HG02763 (cell line): ENCODE data around the gene RGL1.

Source experiments
- ATAC-seq: cut with Tn5 transposase; IDR thresholded peaks from one replicate; pipeline ENCODE4 v1.9.1; 2021; ENCODE audit warnings: mild to moderate bottlenecking, moderate library complexity; ENCODE audit not compliant: unreplicated experiment

RGL1 gene

DNA sequence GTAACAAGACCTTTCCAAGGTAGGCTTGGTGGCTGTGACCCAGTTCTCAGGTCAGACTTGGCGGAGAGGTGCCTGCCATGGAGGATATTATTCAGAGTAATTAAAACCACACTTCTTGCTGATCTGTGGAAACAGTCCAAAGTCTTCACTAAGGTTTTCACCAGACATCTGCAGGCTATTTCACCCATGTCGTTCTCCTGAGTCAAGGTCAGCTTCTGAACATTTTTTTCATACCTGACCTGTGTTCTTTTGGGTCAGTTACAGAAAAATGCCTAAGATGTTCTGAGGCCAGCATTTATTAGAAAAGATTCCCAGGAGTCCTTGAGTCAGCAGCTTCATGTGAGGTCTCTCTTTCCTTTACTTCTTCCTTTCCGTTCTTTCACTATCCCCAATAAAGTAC is 54.9 kb downstream of the RGL1 start:
- no peak for ATAC-seq

DNA sequence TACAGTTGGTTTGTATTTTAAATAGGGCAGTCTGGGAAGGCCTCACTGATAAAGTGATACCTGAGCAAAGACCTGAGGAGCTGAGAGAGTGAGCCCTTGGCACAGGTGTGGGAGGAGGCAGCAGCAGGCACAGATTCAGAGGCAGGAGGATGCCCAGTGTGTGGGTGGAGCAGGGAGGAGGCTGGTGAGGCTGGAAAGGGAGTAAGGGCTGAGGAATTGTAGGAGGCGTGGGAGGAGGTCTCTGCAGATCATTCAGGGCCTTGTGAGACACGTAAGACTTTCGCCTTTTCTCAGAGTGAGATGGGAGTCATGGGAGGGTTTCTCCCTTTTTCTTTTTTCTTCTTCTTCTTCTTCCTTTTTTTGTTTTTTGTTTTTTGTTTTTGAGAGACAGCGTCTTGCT is 58.0 kb downstream of the RGL1 start:
- ATAC-seq: no peak

DNA sequence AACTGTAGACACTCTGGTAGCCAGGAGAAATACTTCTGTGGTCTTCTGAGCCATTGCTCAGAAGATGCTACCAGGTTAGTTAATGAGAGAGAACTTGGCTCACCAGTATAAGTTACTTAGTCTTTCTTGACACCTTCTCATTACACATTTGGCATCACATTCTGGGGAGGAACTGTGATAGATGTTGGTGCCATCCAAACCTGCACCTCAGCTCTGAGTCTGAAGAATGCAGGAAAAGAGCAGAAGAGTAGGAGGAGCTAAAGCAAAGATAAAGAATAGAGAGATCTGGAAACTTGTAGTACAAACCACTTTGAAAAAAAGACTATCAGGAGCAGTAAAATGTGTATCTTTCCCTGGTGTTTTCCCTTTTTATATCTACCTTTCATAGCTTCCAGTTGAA is 58.9 kb downstream of the RGL1 start:
- no peak for ATAC-seq

DNA sequence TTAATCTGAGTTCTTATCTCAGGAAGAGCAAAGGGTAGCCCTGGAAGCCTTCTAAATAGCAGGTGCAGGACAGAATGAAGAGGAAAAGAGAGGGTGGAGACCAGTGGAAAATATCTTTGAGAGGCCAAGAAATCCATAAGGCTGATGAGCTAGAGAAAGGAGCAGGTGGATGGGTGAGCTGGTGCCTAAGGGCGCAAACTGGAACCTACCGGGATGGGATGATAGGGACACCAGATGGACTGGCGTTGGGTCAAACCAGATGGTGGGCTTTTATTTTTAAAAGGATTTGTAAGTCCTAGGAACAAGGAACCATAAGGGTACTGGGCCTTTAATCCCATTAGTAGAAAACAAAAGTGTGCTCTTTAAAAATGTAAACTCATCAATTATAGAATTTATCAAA is 59.7 kb downstream of the RGL1 start:
- ATAC-seq: no peak

DNA sequence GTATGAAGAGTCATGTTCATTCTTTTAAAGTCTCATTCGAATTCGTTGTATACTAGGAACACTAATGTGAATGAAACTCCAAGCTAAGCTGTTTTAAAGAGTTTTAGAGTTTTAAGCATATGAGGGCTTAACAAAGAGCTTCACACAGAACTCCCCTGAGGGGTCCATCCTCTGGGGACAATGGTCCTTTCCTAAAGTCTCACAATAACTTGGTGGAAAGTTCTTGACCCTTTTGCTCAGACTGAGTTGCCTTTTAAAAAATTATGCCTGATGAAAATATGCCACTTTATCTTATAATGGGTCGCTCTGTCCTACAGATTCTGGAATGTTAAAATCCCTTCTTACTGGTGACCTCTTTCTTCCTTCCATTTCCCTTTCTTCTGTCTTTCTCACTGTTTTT is 64.3 kb downstream of the RGL1 start:
- ATAC-seq: no peak

DNA sequence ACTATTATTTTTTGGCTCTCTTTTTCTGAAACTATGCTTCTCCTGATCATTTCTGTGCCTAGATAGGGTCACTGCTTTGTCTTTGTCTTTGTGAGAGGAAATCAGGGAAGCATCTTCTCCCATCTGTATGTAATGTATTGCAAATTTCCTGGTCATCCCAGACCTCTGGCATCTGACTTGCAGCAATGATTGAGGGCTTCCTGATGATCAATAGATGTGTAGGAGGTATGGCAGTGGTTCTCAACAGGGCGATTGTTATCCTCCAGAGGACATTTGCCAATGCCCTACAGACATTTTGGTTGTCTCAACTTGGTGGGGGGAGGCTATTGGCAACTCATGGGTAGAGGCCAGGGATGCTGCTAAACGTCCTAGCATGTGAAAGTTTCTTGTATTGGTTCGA is 64.7 kb downstream of the RGL1 start:
- ATAC-seq: no peak

DNA sequence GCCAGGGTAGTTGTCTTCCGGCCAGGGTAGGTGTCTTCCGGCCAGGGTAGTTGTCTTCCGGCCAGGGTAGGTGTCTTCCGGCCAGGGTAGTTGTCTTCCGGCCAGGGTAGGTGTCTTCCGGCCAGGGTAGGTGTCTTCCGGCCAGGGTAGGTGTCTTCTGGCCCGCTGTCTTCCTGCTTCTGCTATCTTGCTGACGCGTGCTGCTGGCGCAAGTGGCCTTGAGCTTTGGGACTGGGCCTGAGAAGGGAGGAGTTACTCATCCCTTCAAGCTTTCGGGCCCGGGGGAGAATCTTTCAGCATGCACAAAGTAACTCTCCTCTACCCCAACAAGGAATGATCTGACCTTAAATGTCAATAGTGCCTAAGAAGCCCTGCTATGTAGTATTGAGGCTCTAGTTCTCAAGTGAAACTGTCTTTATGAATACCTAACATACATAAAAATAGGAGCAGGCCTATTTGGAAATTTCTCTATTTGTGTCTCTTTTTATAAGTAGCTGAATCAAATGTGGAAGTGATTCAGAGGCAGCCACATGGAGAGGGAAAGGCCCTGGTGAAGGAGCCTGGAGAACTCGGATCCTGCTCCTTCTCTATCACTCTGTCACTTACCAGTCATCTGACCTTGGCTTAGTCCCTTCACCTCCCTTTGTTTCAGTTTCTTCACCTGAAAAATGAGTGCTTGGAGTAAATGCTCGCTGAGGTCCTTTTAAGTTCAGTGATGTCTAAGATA is 65.6 kb downstream of the RGL1 start:
- no peak for ATAC-seq

DNA sequence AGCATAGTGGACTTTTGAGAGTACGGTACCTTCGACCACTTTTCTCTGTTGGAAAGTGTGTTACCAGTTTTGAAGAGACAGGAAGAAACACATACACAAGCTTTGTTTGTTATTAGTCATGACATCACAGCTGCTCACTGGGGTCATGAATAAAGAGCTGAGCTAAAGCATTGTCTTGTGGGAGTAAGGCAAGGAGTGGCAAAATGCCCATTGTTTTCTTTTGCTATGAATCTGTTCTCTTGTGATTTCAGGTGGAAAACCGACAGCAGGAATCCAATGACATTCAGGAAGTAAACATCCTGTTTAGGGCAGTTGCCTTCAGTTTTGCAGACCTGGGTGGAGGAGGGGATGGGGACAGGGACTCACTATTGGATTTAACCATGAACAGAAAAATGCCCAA is 66.2 kb downstream of the RGL1 start:
- no peak for ATAC-seq

DNA sequence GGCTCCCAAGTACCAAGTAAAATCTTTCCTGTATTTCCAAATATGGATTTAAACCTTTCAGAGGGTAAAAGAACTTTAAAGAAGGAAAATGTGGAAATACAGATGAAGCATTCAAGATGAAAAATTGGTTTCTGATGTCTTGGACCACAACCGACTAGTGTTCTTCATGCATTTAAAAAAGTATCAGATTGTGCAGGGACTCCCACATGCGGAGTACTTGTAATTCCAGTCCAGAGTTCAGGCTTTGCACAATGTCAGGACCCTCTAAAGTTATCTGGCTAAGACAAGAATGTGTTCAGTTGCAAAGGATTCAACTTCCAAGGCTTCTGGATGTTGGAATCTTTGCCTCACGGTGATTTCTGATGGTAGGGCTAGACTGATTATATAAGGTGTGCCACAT is 66.7 kb downstream of the RGL1 start:
- no peak for ATAC-seq

DNA sequence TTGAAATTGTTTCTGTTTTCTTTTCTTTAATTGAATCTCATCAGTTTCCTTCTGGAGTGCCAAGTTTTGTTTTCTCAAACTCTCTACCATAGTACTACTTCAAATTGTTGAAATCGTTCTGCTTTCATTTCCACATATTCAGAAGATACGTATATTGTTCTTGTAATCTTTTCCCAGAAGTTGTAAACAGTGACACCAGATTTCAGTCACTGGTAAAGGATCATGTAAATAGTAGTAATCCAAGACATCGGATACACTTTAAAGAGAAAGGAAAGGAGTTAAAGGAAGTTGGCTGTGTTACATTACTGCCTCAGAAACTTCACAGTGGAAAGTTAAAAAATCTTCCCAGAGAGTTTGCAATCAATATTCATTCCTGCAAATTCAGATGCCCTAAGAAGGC is 67.5 kb downstream of the RGL1 start:
- ATAC-seq: no peak

DNA sequence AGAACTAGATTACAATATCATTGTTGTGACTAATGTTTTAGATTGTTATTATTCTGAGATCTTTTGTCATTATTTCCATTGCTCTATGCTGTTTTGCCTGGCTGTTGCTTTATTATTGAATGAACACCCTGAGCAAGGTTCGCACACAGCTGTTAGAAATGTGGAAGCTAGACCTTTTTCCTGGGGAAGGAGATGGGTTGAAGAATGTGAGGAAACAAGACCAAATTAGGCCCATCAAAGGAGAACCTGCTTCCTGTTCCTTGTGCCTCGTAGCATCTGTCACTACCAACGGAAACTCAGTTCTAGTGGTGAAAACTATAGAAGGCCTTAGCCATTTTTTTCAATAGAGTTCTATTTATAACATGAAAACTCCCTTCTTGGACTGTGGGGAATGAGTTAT is 68.7 kb downstream of the RGL1 start:
- no peak for ATAC-seq

DNA sequence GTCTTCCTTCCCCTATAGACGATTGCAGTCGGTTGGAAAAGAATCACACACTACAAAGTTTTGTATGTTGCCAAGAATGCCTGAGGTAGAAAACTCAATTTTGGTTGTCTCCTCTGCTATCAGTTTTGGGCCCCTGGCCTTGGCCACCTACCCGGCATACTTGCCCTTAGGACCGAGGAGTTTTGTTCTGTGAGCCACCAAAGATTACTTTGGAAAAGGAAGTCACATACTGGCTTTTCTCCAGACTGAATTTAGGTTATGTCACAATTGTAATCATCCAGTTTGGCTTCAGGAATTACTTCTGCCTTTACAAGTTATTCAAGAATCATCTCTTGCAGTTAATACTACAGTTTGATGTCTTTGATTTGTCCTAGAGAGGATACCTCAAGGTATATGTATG is 71.4 kb downstream of the RGL1 start:
- ATAC-seq: no peak

DNA sequence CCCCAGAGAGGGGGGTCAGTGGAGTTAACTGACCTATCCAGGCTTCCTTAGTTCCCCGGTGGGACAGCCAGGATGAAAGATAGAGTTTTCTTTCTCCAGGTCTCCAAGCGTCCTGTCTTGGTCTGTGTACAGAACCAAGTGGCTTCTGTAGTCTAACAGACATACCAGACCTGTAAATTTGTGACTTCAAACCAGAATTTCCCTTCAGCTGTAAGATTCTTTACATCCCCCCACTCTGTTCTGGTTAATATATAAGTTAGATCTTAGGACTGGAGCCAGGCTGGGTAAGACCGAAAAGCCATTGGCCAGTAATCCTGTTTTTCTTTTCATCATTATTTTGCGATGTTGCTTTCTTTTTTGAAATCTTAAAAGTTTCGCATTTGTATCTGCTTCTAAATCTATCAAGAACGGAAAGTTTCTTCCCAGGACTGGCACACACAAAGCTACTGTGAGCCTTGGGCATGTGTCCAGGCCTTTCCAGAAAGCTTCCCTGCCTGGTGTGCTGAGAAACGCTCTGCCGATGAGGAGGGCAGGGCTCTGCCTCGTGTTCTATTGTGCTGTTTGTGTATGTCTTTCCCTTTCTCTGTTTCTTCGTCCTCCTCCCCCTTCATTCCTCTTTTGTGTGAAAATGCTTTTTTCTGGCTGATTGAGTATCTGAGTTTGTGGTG is 72.3 kb downstream of the RGL1 start:
- no peak for ATAC-seq

DNA sequence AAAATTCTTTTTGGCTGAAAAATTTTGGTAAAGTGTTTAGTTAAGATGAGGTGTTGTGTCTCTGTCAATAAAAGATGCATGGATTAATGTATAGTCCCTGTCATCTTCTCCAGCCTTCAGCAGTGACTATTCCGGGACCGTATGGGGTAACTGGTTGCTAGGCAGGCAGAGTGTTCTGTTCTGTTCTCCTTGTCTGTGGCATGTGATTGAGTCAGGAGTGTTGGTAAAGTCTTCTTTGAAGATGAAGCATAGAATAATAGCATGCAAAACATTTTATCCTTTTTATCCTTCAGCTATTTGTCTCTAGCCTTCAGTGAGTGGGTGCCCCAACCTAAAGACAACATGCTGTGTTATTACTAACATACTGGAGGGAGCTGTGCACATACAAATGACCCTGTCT is 74.6 kb downstream of the RGL1 start:
- no peak for ATAC-seq

DNA sequence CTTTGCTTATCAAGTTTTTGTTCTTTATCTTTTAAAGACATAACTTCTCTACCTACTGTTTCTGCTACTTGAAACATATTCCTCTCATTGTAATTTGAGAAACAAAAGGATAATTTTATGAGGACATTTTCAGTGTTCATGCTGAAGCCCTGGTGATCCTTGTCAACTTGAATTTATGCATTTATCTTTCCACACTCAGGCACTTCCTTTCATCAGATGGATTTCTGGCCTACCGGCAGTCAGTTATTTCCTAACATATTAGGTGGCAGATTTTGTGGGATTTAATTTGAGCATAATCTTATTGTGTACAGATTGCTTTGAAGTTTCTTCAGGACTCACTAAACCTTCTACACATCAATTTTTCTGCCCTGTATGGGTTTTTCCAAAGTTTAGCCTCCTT is 75.0 kb downstream of the RGL1 start:
- ATAC-seq: no peak

DNA sequence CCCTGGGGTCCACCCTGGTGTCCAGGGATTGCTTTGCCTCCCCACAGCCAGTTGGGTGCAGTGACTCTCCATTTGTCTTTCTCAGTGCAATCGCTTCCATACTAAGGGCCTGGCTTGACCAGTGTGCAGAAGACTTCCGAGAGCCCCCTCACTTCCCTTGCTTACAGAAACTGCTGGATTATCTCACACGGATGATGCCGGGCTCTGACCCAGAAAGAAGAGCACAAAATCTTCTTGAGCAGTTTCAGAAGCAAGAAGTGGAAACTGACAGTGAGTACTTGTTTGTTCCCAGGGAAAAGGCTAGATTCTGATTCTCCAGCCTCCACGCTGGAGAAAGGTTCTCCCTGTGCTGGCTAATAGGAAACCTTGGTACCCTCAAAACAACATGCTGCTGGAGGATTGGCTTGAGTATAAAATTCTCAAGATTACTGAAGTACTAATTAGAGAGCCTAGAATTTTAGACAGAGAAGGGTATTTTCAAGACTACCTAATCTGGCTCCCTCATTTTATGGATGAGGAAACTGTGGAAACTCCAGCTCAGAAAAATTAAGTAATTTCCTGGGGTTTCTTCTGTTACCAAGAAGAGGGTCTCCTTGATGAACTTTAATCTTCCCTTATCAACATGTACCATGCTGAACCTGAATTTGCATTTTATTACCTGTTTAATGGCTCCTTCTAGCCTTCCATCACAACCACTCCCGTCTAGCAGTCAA is 75.8 kb downstream of the RGL1 start:
- no peak for ATAC-seq

DNA sequence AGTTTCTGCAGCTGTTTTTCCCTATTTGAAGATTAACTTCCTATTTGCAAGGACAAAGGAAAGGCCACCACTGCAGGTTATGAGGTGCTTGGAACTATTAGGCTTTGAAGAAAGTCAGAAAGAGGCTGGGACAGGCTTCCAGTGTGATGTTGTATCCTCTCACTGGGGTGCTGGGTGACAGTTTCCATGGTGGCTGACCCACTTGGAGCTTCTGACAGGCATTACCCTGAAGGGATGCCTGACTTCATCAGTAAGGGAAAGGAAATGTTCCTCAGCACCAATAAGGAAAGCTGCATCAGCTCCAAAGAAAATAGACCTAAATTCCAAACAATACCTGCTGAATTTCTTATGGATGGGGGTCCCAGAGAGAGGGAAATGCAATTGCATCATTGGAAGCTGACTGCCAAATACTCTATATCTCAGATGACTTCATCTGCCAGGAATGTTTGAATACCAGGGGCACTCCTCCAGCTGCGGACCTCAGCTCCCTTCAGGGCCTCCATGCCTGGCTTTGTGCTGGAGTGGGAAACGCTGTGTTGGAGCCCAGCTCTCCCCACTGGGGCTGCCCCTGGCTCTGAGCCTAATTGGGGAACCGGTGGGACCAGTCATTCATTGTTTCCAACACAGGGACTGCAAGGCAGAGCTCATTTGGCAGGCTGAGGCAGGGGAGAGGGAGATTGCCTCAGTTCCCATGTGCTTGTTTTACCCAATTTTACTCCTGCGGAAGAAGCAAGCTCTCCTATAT is 76.6 kb downstream of the RGL1 start:
- ATAC-seq: no peak

DNA sequence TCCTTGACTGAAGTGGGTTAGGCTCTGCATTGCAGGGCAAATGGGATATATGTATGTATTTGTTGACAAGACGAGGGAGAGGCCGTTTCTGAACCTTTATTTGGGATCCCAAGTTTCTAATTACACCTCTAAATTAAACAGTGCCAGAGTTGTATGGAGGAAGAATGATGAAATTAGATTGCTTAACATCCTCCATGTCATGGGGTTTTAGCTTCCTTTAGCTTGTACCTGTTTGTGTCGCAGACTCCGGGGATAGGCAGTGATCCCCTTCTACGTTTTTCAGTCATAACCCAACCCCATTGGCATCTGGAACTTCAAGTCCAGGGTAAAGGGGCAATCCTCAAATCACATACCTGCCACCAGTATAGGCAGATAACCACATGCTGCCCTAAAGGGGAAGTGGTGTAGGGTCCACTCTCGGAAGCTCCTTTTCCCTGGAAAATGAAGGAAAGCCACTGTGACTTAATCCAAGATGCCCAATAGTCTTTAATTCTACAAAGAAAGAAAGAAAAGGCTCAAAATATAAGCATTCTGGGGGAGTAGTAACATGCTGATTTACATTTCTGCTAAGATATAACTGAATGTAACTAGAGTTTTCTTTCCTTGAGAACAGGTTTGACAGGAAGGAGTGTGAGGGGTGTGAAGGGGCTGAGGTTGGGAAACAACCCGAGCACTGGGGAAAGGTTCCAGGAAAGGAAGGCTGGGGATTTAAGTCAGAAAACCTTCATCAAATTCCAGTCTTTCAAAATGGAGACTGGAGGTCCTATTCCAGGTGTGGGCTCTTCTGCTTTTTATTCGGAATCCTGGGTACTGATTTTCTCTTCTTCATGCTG is 77.6 kb downstream of the RGL1 start:
- ATAC-seq: no peak

DNA sequence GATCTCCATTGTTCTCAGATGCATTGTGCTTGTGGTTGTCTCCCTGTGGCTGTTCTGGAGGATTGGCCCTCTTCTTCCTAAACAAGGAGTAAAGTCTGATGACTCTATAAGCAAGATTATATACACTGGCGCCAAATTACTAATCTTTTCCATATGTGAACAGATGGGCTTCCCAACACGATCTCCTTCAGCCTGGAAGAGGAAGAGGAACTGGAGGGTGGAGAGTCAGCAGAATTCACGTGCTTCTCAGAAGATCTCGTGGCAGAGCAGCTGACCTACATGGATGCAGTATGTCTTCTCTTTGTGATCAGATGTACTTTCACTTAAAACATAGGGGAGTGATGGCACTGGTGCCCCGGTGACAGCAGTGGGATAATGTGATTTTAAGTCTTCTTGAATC is 78.7 kb downstream of the RGL1 start:
- no peak for ATAC-seq

DNA sequence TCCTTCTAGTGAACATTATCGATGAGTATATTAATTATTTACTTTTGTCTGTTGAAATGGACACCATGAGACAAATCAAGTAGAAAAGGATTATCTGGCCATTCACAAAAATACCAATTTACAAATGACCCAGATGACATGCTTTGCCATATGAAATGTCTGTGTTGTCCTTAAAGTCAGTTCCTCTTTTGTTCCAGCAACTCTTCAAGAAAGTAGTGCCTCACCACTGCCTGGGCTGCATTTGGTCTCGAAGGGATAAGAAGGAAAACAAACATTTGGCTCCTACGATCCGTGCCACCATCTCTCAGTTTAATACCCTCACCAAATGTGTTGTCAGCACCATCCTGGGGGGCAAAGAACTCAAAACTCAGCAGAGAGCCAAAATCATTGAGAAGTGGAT is 79.6 kb downstream of the RGL1 start:
- no peak for ATAC-seq
